ENCODE results near the gene ALCAM.

Gene ALCAM

DNA sequence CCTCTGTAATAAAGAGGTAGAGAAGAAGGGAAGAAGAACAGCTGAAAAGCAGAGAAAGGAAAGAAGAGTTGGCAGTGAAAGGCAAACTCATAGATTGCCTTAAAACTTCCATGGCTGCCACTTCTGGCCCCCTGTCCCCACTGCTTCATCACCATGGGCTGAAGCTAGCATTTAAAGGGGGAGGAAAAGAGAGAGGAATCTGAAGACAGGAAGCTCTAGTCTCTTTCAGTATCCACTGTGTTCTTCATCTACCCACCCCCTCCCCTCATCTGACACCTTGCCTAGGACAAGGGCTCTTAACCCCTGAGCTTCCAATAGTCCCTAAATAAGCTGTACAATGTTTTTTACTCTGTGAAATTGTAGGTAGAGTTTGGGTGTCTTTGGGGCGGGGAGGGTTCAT is 60.6 kb downstream of the ALCAM start:
- Histone ChIP-seq H3K9me3 (ENCODE audit: insufficient read depth, low read depth, low read length) (no peaks in the 10 kb centered on the region), H4K12ac (ENCODE audit: low read depth, low read length) (no peak overlapping the region), H3K4me2 (ENCODE audit: low read length) (no peak overlapping the region), H4K91ac (ENCODE audit: low read depth, low read length) (no peak overlapping the region), H2BK5ac (ENCODE audit: low read depth, low read length, poor library complexity) (no peak overlapping the region), H3K27ac (ENCODE audit: low read depth, low read length) (no peak overlapping the region), H3K27me3 (ENCODE audit: insufficient read depth, low read length) (no peaks in the 10 kb centered on the region), H3K79me1 (ENCODE audit: low read length) (no peaks in the 10 kb centered on the region), H4K8ac (ENCODE audit: low read depth, low read length) (no peak overlapping the region), H3K14ac (ENCODE audit: low read length) (no peak overlapping the region), H2BK12ac (ENCODE audit: low read length) (no peak overlapping the region), H3K4me3 (ENCODE audit: low read depth, low read length) (no peak overlapping the region), H3K36me3 (ENCODE audit: control insufficient read depth in 1 of 2, insufficient read depth in 2 of 2, low read length in 2 of 2) (no peaks in the 10 kb centered on the region), H3K4me1 (ENCODE audit: control insufficient read depth in 1 of 2, insufficient read depth in 2 of 2, low read length in 2 of 2) (no peaks in the 10 kb centered on the region), H2AFZ (ENCODE audit: insufficient read depth, low read length, poor library complexity) (no peak overlapping the region), H2AK5ac (ENCODE audit: low read length) (no peak overlapping the region), H3K4ac (ENCODE audit: low read depth, low read length) (no peak overlapping the region), H3K79me2 (ENCODE audit: control insufficient read depth, insufficient read depth, low read length, poor library complexity) (no peaks in the 10 kb centered on the region), H3K18ac (ENCODE audit: low read length) (no peak overlapping the region), H3K23ac (ENCODE audit: low read length) (no peak overlapping the region), H3K9ac (ENCODE audit: low read length) (no peak overlapping the region), H2BK120ac (ENCODE audit: insufficient read depth, low read length, poor library complexity) (no peak overlapping the region)
- no CpG with 5 or more reads among the region's 1 CpG for whole genome bisulfite sequencing (ENCODE audit: extremely low coverage, insufficient coverage, insufficient read length)
- no peak for DNase-seq

DNA sequence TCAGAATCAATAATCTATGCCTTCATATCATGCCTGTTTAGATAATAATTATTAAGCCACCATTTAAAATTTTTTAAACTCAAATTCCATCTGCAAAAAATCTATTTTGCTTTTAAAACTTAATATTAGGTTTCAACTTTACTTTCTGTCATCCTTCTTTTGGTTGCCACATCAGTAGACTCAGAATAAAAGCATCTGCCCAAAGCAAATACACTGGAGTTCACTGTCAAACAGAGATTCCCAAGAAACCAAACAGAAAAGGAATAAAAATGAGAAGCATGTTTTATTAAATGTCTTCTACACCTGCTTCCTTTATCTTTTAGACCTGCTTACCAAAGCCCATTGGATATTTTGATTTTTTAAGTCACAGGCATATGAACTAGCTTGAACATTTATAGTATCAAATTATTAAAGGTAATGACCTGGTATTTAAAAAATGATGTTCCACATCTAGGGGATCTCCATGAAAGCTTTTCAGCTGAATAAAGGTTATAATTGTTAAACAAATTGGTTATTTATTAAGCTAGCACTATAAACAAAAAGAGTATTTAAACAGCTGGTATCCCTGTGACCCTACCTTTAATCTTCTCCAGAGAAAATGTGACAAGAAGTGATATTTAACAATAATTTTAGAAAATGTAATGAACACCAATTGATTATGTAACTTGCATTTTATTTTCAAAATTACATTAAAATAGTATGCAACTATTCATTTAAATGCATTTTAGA is 62.5 kb downstream of the ALCAM start:
- Histone ChIP-seq H3K4me2 (ENCODE audit: low read length) (no peak overlapping the region), H4K91ac (ENCODE audit: low read depth, low read length) (no peak overlapping the region), H2BK120ac (ENCODE audit: insufficient read depth, low read length, poor library complexity) (no peak overlapping the region), H3K27ac (ENCODE audit: low read depth, low read length) (no peak overlapping the region), H3K4ac (ENCODE audit: low read depth, low read length) (no peak overlapping the region), H3K4me3 (ENCODE audit: low read depth, low read length) (no peak overlapping the region), H3K36me3 (ENCODE audit: control insufficient read depth in 1 of 2, insufficient read depth in 2 of 2, low read length in 2 of 2) (no peaks in the 10 kb centered on the region), H3K4me1 (ENCODE audit: control insufficient read depth in 1 of 2, insufficient read depth in 2 of 2, low read length in 2 of 2) (no peaks in the 10 kb centered on the region), H4K8ac (ENCODE audit: low read depth, low read length) (no peak overlapping the region), H2AFZ (ENCODE audit: insufficient read depth, low read length, poor library complexity) (no peak overlapping the region), H3K9ac (ENCODE audit: low read length) (no peak overlapping the region), H3K79me1 (ENCODE audit: low read length) (no peaks in the 10 kb centered on the region), H2BK5ac (ENCODE audit: low read depth, low read length, poor library complexity) (no peak overlapping the region), H3K14ac (ENCODE audit: low read length) (no peak overlapping the region), H3K27me3 (ENCODE audit: insufficient read depth, low read length) (no peaks in the 10 kb centered on the region), H3K18ac (ENCODE audit: low read length) (no peak overlapping the region), H3K79me2 (ENCODE audit: control insufficient read depth, insufficient read depth, low read length, poor library complexity) (no peaks in the 10 kb centered on the region), H2AK5ac (ENCODE audit: low read length) (no peak overlapping the region), H2BK12ac (ENCODE audit: low read length) (no peak overlapping the region), H3K23ac (ENCODE audit: low read length) (no peak overlapping the region), H4K12ac (ENCODE audit: low read depth, low read length) (no peak overlapping the region), H3K9me3 (ENCODE audit: insufficient read depth, low read depth, low read length) (no peaks in the 10 kb centered on the region)
- no peak for DNase-seq

DNA sequence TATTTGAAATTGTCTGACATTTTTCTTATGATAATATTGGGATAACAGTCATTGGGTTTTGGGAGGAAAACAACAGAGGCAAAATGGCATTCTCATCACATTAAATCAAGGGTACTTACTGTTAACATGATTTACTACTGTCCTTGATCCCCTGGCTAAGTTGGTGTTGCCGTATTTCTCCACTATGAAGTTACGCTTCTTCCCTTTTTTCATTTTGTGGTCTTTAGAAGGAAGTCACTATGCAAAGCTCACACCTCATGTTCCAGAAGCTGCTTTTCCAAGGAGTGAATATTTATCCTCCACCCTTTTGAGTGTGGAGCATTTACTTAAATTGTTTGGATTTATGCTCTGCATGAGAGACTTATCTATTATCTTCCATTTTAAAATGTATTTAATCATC is 63.7 kb downstream of the ALCAM start:
- Histone ChIP-seq H3K4me3 (ENCODE audit: low read depth, low read length) (no peak overlapping the region), H3K4me1 (ENCODE audit: control insufficient read depth in 1 of 2, insufficient read depth in 2 of 2, low read length in 2 of 2) (no peaks in the 10 kb centered on the region), H2BK12ac (ENCODE audit: low read length) (no peak overlapping the region), H3K79me1 (ENCODE audit: low read length) (no peaks in the 10 kb centered on the region), H3K4ac (ENCODE audit: low read depth, low read length) (no peak overlapping the region), H2BK5ac (ENCODE audit: low read depth, low read length, poor library complexity) (no peak overlapping the region), H4K8ac (ENCODE audit: low read depth, low read length) (no peak overlapping the region), H3K79me2 (ENCODE audit: control insufficient read depth, insufficient read depth, low read length, poor library complexity) (no peaks in the 10 kb centered on the region), H2AK5ac (ENCODE audit: low read length) (no peak overlapping the region), H3K27me3 (ENCODE audit: insufficient read depth, low read length) (no peaks in the 10 kb centered on the region), H3K9me3 (ENCODE audit: insufficient read depth, low read depth, low read length) (no peaks in the 10 kb centered on the region), H3K14ac (ENCODE audit: low read length) (no peak overlapping the region), H3K9ac (ENCODE audit: low read length) (no peak overlapping the region), H4K12ac (ENCODE audit: low read depth, low read length) (no peak overlapping the region), H3K36me3 (ENCODE audit: control insufficient read depth in 1 of 2, insufficient read depth in 2 of 2, low read length in 2 of 2) (no peaks in the 10 kb centered on the region), H2AFZ (ENCODE audit: insufficient read depth, low read length, poor library complexity) (no peak overlapping the region), H2BK120ac (ENCODE audit: insufficient read depth, low read length, poor library complexity) (no peak overlapping the region), H3K4me2 (ENCODE audit: low read length) (no peak overlapping the region), H3K18ac (ENCODE audit: low read length) (no peak overlapping the region), H3K27ac (ENCODE audit: low read depth, low read length) (no peak overlapping the region), H4K91ac (ENCODE audit: low read depth, low read length) (no peak overlapping the region), H3K23ac (ENCODE audit: low read length) (no peak overlapping the region)
- WGBS (ENCODE audit: extremely low coverage, insufficient coverage, insufficient read length), result no CpG with 5 or more reads among the region's 2 CpGs
- DNase-seq, result no peak

DNA sequence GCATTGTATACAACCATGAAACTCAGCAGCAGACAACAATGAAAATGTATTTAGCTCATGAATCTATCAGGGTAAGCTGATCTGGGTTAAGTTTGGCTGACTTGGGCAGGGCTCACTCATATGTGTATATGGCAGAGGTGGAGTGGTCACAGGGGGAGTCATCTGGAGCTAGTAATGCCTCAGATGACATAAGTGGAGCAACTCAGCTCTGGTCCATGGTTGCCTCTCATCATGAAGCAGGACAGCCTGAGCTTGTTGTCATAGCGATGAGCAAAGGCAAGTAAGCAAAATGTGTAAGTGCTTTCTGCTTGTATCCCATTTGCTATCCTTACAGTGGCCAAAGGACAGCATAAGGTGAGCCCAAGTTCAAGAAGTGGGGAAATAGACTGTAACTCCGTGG is 64.5 kb downstream of the ALCAM start:
- Histone ChIP-seq H3K36me3 (ENCODE audit: control insufficient read depth in 1 of 2, insufficient read depth in 2 of 2, low read length in 2 of 2) (no peaks in the 10 kb centered on the region), H3K79me2 (ENCODE audit: control insufficient read depth, insufficient read depth, low read length, poor library complexity) (no peaks in the 10 kb centered on the region), H3K4me3 (ENCODE audit: low read depth, low read length) (no peak overlapping the region), H3K4me1 (ENCODE audit: control insufficient read depth in 1 of 2, insufficient read depth in 2 of 2, low read length in 2 of 2) (no peaks in the 10 kb centered on the region), H2AK5ac (ENCODE audit: low read length) (no peak overlapping the region), H2BK12ac (ENCODE audit: low read length) (no peak overlapping the region), H2BK5ac (ENCODE audit: low read depth, low read length, poor library complexity) (no peak overlapping the region), H3K79me1 (ENCODE audit: low read length) (no peaks in the 10 kb centered on the region), H3K14ac (ENCODE audit: low read length) (no peak overlapping the region), H4K12ac (ENCODE audit: low read depth, low read length) (no peak overlapping the region), H2AFZ (ENCODE audit: insufficient read depth, low read length, poor library complexity) (no peak overlapping the region), H3K18ac (ENCODE audit: low read length) (no peak overlapping the region), H3K27me3 (ENCODE audit: insufficient read depth, low read length) (no peaks in the 10 kb centered on the region), H4K91ac (ENCODE audit: low read depth, low read length) (no peak overlapping the region), H3K4me2 (ENCODE audit: low read length) (no peak overlapping the region), H3K9ac (ENCODE audit: low read length) (no peak overlapping the region), H3K23ac (ENCODE audit: low read length) (no peak overlapping the region), H3K9me3 (ENCODE audit: insufficient read depth, low read depth, low read length) (no peaks in the 10 kb centered on the region), H2BK120ac (ENCODE audit: insufficient read depth, low read length, poor library complexity) (no peak overlapping the region), H3K27ac (ENCODE audit: low read depth, low read length) (no peak overlapping the region), H3K4ac (ENCODE audit: low read depth, low read length) (no peak overlapping the region), H4K8ac (ENCODE audit: low read depth, low read length) (no peak overlapping the region)
- DNase-seq, result no peak
- WGBS (ENCODE audit: extremely low coverage, insufficient coverage, insufficient read length), result no CpG with 5 or more reads among the region's 2 CpGs

Data from trophoblast cell (in vitro differentiated cells and primary cell).